Effector memory CD4-positive, alpha-beta T cell (primary cell): ENCODE measurements around the gene ADAMTS19.

Experiments used
- DNase-seq, 3 donors: peaks; one replicate each; pipeline ENCODE4 v3.0.0-alpha.2; 2020
- H3K27ac ChIP-seq: 2 replicates; pipeline ENCODE4 v1.7.0; 2013; ENCODE audit warnings: mild to moderate bottlenecking, low read length, moderate library complexity; ENCODE audit not compliant: insufficient read depth, poor library complexity, severe bottlenecking
- H3K27me3 ChIP-seq: replicated peaks from 2 replicates; pipeline ENCODE4 v1.7.0; 2013; ENCODE audit warnings: mild to moderate bottlenecking, low read length; ENCODE audit not compliant: insufficient read depth, control insufficient read depth, poor library complexity, severe bottlenecking
- H3K36me3 ChIP-seq: 2 replicates; pipeline ENCODE4 v1.7.0; 2013; ENCODE audit warnings: mild to moderate bottlenecking, low read length, moderate library complexity; ENCODE audit not compliant: control insufficient read depth, insufficient read depth
- H3K4me1 ChIP-seq: 2 replicates; pipeline ENCODE4 v1.7.0; 2013; ENCODE audit warnings: low read length, mild to moderate bottlenecking; ENCODE audit not compliant: control insufficient read depth, insufficient read depth, poor library complexity, severe bottlenecking
- H3K4me3 ChIP-seq: 2 replicates; pipeline ENCODE4 v1.7.0; 2013; ENCODE audit warnings: low read length, low read depth, mild to moderate bottlenecking; ENCODE audit not compliant: insufficient read depth, poor library complexity, severe bottlenecking
- H3K9me3 ChIP-seq: 2 replicates; pipeline ENCODE4 v1.7.0; 2013; ENCODE audit warnings: mild to moderate bottlenecking, low read length, moderate library complexity; ENCODE audit not compliant: control insufficient read depth

Gene ADAMTS19

GRCh38 chr5:129461711-129462332 is 1.7 kb downstream of the ADAMTS19 start:
- H3K4me3 ChIP-seq = no peak overlapping the region
- no peak for DNase-seq
- no peaks in the 10 kb centered on the region for H3K27me3 ChIP-seq
- no peak overlapping the region for H3K27ac ChIP-seq
- H3K36me3 ChIP-seq = no peaks in the 10 kb centered on the region
- H3K9me3 ChIP-seq = no peaks in the 10 kb centered on the region
- no peaks in the 10 kb centered on the region for H3K4me1 ChIP-seq

DNA sequence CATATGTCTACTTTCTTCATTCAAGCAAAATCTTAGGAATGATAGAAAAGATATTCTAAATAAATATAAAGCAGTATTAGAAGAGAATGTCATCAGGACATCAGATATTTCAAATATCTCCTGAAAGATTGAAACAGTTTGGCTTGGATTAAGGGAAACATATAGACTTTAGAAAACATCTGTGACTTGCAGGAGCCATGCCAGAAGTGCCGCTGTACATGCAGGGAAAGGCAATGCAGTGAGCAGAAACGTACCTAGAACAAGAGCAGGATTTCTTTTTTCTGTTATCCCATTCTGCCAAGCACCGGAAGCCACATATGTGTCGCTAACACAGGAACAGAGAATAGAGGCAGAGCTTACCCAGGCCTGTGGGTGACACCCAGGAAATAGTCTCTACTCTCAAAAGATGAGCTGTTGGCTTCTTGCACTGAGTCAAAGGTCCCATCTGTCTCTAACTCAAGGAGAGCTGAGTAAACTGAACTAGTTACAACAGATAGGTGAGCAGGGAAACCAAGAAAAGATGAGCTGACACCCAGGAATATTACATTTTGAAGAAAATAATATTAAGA is 5.8 kb downstream of the ADAMTS19 start:
- H3K27ac ChIP-seq = no peak overlapping the region
- no peaks in the 10 kb centered on the region for H3K4me1 ChIP-seq
- no peaks in the 10 kb centered on the region for H3K27me3 ChIP-seq
- no peaks in the 10 kb centered on the region for H3K9me3 ChIP-seq
- H3K36me3 ChIP-seq = no peaks in the 10 kb centered on the region
- DNase-seq = no peak
- no peak overlapping the region for H3K4me3 ChIP-seq

DNA sequence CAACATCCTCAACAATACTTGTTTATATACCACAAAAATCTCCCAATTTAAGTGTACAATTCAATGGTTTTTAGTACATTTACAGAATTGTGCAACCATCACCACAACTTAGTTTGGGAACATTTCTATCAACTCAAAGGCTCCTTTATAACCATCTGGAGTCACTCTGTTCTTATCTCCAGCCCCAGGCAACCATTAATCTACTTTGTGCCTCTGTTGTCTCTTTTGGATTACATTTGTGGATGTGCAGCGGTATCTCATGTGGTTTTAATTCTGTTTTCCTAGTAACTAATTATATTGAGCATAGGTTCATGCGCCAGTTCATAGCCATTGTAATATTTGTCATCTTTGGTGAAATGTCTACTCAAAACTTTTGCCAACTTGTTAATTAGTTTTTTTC is 14.4 kb downstream of the ADAMTS19 start:
- Histone ChIP-seq H3K36me3 (no peaks in the 10 kb centered on the region), H3K27ac (no peak overlapping the region), H3K4me3 (no peak overlapping the region), H3K27me3 (no peaks in the 10 kb centered on the region), H3K9me3 (no peaks in the 10 kb centered on the region), H3K4me1 (no peaks in the 10 kb centered on the region)
- DNase-seq = no peak

DNA sequence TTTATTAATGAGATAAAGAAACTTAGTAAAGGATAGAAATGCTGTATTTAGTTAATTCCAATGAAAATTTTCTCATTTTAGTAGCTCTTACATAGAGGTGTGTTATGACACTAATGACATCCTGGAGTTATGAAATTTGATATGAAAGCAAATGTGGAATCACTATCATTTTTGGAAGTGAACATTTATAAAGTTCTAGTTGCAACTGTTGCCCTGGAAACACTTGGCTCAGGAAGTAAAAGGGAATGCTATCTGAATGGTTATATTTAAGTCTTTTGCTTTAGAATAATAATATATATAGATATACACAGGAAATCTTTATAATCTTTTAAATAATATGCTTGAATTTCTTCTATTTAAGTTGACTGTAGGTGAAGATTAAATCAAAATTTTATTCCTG is 16.7 kb downstream of the ADAMTS19 start:
- no peak for DNase-seq
- H3K36me3 ChIP-seq = no peaks in the 10 kb centered on the region
- H3K27ac ChIP-seq = no peak overlapping the region
- H3K27me3 ChIP-seq = no peaks in the 10 kb centered on the region
- no peaks in the 10 kb centered on the region for H3K4me1 ChIP-seq
- no peak overlapping the region for H3K4me3 ChIP-seq
- no peaks in the 10 kb centered on the region for H3K9me3 ChIP-seq

DNA sequence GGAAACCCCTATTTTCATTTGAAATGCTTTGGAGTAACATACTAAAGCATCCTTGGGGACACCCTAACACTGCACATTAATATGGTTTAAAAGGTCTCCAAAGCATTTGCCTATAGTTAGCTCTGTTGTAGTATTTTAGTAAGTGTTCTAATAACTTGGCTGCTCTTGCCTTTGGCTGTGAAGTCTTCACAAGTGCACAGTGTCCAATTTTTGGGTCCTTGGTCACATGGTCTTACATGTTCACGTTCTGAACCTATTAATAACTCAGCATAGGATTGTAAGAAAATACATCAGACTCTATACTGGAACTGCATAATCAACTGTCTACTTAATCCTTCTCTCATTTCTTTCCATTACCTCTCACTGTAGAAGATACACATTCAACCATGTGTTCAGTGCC is 17.4 kb downstream of the ADAMTS19 start:
- DNase-seq = no peak
- no peak overlapping the region for H3K27ac ChIP-seq
- no peak overlapping the region for H3K4me3 ChIP-seq
- H3K4me1 ChIP-seq = no peaks in the 10 kb centered on the region
- H3K9me3 ChIP-seq = no peaks in the 10 kb centered on the region
- no peaks in the 10 kb centered on the region for H3K27me3 ChIP-seq
- no peaks in the 10 kb centered on the region for H3K36me3 ChIP-seq

DNA sequence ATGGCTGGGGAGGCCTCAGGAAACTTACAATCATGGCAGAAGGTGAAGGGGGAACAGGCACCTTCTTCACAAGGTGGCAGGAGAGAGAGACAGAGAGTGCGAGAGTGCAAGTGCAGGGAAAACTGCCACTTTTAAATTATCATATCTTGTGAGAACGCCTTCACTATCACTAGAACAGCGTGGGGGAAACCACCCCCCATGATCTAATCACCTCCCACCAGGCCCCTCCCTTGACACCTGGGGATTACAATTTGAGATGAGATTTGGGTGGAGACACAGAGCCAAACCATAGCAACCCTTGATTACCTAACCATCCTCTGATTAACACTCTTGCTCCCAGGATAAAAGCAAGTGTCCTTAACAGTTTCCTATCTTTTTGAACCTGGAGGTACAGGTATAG is 21.1 kb downstream of the ADAMTS19 start:
- no peak for DNase-seq
- Histone ChIP-seq H3K36me3 (no peaks in the 10 kb centered on the region), H3K4me1 (no peaks in the 10 kb centered on the region), H3K4me3 (no peak overlapping the region), H3K27ac (no peak overlapping the region), H3K27me3 (no peaks in the 10 kb centered on the region), H3K9me3 (no peaks in the 10 kb centered on the region)

DNA sequence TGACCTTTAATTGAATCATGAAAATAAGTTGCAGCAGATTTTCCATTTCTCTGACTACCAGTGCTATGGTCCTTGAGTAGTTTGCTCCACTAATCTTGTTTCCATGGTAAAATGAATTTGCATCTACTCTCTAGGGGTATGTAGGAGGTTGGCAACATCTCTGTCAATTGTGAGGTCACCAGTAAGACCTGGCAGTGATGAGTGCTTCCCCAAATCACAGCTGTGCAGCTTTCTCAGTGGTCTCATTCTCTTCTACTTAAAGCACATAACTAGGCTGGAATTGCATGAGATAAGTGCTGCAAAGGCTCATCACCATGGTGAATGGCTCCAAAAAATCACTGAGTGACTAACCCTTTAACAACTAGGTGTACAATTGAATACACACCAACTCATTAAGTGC is 36.3 kb downstream of the ADAMTS19 start:
- no peaks in the 10 kb centered on the region for H3K9me3 ChIP-seq
- no peak overlapping the region for H3K4me3 ChIP-seq
- H3K27me3 ChIP-seq = no peaks in the 10 kb centered on the region
- no peaks in the 10 kb centered on the region for H3K36me3 ChIP-seq
- H3K27ac ChIP-seq = no peak overlapping the region
- no peaks in the 10 kb centered on the region for H3K4me1 ChIP-seq
- no peak for DNase-seq

GRCh38 chr5:129496864-129497595 is 36.9 kb downstream of the ADAMTS19 start:
- Histone ChIP-seq H3K9me3 (no peaks in the 10 kb centered on the region), H3K4me3 (no peak overlapping the region), H3K4me1 (no peaks in the 10 kb centered on the region), H3K27ac (no peak overlapping the region), H3K27me3 (no peaks in the 10 kb centered on the region), H3K36me3 (no peaks in the 10 kb centered on the region)
- no peak for DNase-seq

DNA sequence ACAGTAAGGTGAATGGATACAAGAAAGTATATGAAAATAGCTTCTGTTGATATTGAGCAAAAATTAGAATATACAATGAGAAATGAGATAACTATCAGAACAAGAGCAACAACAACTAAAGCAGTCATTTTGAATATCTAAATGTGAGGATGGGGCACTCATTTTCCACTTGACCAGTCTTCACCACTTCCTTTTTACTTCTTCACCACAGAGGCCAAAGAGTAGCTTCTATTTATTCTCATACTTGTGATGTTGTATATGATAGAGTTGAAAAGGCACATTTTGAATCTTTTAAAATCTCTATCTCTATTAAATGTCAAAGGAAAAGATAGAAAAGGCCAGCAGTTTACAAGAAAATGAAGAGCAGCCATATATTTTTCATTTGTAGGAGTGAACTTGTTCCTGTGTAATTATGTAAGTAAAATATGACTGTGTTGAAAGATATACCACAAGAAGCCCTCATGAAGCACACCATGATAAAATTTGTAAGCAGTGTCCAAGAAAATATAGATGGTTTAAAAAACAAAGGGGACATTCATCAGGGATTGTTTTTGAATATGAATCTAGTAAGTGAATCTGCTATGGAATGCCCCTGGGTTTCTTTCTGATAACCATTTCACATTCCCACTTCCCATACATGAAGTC is 39.2 kb downstream of the ADAMTS19 start:
- Histone ChIP-seq H3K27ac (no peak overlapping the region), H3K4me1 (no peaks in the 10 kb centered on the region), H3K27me3 (no peaks in the 10 kb centered on the region), H3K9me3 (no peaks in the 10 kb centered on the region), H3K4me3 (no peak overlapping the region), H3K36me3 (no peaks in the 10 kb centered on the region)
- no peak for DNase-seq

DNA sequence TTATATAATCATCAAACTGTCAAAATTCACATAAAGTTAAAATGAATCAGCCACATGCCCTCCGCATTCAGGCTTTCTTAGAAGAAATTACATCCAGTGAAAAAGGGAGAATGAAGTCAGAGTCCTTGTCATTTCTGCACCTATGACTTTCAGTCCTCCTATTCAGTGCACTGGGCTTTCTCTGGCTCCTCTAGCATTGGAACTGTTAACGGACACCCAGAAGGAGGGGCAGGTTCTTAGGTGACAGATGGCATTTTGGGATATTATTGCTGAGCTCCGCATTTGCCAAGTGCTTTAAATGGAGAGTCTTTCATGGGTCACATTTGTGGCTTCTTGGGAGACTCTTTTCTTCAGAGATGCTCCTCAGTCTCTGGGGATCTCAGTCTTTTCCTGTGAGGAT is 40.0 kb downstream of the ADAMTS19 start:
- Histone ChIP-seq H3K9me3 (no peaks in the 10 kb centered on the region), H3K4me1 (no peaks in the 10 kb centered on the region), H3K27ac (no peak overlapping the region)

More for the DNA sequence above, 40.0 kb downstream of the ADAMTS19 start:
- no peak overlapping the region for H3K4me3 ChIP-seq
- H3K36me3 ChIP-seq = no peaks in the 10 kb centered on the region
- no peak for DNase-seq
- H3K27me3 ChIP-seq = no peaks in the 10 kb centered on the region
